Activated CD4-positive, alpha-beta T cell treated with anti-CD3 and anti-CD28 coated beads for 4 hours (primary cell): ENCODE data around the gene TFF2.
A peak's percentile ranks its signal among the peaks of the same experiment; 100 is the strongest.

Experiments
- DNase-seq, 2 donors: peaks; one replicate each; pipeline ENCODE4 v3.0.0-alpha.2; 2020

Gene TFF2, protein sequence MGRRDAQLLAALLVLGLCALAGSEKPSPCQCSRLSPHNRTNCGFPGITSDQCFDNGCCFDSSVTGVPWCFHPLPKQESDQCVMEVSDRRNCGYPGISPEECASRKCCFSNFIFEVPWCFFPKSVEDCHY

DNA sequence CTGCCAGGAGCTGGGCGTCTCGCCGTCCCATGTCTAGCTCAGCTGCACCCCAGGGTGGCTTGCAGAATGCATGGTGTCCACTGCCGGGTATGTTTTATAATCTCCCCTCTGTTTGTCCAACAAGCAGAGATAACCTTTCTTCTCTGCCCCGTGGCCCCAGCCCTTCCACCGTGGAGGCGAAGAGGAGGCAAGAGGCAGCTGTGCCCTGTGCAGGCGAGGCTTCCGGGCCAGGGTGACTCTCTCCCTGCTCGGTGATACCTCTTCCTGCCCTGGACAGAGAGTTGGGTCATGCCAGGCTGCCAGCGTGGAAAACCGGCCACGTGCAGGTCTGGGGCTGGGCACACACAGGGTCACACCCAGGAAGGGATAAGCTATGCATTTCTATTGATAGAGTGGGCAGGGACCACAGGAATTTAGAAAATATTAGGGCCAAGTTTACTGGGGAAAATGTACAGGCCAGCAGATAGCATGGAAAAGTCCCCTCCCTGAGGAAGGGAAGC is at the start of gene TFF2:
TSS of gene TFF2 (minus strand) at position 68 of the 500 bp plus-strand sequence. CDS start at position 31, 37 bp downstream.
- DNase-seq = no peak

DNA sequence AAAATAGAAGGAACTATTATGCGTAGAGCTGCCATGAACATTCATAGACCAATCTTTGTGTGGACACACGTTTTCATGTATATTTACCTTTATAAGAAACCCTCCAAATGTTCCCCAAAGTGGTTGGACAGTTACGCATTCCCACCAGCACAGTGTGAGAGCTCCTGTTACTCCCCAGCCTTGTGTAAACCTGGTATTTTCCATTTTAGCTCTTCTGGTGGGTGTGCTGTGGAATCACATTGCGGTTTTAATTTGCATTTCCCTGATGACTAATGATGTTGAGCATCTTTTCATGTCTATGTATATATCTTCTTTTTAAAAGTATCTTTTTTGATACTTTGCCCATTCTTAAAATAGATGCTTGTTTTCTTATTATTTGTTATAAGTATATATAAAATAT is 49.7 kb upstream of the TFF2 start:
- DNase-seq = peak in 1 of 2 donors; percentile 27

DNA sequence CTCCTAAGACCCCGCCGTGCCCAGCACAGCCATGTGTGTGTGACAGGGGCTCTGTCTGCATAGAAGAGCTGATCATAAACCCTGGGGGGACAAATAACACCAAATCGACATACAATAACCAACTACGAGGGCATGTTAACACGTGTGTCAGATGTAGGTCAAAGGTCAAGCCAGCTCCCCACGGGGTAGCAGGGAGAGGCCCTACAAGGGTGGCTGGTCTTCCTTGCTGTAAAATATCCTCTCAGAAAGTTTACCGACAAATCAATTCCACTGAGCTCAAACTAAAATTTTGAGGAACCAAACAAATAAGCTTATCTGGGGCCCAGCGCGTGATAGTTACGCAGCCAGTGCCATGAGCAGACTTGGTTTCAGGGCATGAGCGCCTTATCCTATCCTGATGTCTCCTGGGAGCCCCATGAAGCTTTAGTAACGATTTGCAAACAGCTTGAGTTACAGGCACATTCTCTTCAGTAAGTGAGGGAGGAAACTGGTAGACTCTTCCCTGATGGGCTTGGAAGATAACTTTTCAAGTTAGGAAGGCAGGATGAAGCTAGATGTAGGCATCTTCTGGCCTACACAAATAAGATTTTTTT is 47.7 kb upstream of the TFF2 start:
- DNase-seq = no peak

DNA sequence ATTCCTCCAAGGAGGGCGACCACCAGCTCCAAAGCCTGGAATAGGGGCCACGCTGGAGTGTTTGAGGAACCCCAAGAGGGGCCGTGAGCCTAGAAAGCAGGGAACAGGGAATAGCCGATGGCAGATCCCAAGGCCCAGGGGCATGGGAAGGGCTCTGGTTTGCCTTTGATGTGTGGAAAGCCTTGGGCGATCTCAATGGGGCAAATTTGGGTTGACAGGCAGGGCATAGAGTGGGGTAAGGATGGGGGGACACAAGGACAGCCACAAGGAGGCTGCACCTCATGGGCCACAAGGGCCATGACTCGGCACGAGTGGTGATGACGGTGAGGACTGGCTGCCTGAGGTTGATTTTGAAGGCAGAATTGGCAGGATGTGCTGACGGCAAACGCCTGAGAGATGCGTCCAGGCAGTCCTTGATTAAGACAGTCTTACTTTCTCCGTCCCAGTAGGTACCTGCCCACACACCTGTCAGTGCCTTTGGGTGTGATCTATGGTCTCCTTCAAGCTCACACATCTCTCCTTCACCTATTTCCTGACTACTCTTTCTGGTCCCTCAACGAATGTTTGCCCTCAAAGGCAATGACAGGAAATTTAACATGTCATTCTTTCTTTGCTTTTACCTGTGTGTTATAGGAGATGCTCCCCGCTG is 47.1 kb upstream of the TFF2 start:
- DNase-seq = no peak

DNA sequence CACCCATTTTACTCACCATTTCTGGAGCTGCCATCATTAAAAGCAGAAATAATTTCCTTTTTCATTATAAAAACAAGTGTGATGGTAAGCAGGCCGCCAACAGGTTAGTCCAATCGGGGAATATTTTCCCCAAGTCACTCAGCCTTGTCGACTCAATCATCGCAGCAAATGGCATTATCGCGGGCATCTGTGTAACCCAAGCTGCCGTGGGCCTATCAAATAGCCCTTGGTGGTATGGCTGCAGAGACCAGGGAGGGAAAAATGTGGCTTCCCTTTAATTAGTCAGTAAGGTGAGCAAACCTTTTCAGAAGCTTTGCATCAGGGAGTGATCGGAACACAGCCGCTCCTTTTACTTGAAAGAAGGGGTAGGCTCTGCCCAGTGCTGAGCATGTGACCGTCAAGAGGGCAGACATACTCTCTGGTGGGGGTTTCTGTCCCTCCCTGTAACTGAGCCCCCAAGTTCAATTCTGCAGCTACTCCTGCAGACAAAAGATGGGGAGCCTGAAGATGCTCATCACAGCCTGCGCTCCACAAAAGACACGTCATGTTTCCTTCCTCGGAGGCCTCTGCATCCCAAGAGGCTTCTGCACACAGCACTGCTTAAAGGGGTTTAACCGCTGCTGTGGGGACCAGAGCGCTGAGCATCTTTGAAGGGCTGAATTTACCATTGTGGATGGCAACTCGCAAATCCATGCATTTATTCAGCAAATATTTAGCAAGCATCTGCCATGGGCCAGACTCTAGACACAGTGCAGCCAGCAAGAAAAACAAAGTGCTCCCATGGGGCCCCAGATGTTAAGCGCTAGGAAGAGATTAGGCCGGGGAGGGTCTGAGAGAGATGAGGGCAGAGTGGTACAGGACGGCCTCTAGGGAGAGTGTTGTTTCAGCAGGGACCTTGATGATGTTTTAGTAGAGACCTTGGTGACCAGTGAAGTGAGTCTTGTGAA is 46.3 kb upstream of the TFF2 start:
- DNase-seq = no peak

DNA sequence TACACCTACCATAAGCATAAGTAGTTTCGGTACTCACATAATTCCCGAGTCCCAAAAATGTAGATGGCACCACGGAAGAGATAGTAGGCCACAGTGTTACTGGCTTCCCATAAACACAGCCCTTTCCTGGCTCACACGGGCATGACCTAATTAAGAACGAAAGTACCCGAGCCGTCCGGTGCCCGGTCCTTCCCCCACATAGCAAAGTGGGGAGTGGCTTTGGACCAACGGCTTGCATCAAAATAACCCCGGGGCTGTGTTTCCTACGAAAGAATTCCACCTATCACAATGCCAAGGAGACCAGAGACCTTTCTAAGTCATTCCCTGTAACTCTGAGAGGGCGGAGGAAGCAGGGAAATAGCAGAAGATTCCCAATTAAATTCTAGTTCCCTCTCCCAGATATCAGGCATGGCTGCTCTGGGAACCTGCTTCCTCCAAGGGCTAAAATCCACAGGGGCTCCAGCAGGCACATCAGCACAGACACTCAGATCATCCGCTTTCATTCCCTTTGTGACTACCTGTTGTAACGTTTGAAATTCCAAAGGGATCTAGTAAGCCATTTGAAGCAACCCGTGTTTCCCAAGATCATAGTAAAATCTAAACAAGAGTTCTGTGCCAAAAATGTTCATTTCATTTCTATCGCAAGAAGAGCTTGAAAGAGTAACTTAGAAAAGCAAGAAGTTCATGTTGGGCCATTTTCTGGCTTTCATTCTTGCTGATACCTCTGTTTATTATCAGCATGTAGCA is 45.3 kb upstream of the TFF2 start, which contains the start of gene TMPRSS3:
TSS of gene TMPRSS3 (minus strand) at position 148 of the 747 bp plus-strand sequence. CDS start 635 bp downstream, outside the sequence.
- DNase-seq = no peak

DNA sequence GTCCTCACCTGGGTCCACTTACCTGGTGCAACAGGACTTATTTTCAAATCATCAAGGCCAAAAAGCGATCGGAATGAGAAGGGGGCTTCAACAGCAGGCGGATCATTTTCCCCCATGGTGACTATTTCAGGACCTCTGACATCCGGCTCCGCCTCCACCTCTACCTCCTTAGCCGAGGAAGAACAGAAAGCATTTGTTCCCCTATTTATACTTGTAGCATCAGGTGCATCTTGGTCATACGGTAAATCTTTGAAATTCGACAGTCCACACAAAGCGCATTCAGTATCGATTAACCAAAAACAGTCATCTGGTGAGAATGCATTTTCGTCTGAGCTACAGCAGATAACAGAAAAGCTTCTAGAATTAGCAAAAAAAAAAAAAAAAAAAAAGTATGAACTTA is 44.5 kb upstream of the TFF2 start:
- DNase-seq = no peak

DNA sequence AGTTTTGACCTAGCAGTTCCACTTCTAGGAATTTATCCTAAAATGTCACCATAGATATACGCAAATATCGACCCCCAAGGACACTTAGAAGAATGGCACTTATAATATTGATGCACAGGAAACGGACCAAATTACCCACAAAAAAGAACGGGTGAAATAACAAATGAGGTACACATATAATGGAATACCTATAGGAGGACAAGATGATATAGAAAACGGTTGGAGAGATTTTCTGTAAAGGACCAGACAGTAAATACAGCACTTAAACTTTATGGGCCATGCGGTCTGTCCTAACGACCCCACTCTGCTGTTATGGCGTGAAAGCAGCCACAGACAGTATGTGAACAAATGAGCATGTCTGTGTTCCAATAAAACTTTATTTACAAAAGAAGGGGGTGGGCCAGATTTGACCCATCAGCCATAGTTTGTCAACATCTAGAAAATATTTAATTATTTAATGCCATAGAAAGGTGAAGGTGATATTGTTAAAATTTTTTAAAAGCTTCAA is 42.7 kb upstream of the TFF2 start:
- no peak for DNase-seq

DNA sequence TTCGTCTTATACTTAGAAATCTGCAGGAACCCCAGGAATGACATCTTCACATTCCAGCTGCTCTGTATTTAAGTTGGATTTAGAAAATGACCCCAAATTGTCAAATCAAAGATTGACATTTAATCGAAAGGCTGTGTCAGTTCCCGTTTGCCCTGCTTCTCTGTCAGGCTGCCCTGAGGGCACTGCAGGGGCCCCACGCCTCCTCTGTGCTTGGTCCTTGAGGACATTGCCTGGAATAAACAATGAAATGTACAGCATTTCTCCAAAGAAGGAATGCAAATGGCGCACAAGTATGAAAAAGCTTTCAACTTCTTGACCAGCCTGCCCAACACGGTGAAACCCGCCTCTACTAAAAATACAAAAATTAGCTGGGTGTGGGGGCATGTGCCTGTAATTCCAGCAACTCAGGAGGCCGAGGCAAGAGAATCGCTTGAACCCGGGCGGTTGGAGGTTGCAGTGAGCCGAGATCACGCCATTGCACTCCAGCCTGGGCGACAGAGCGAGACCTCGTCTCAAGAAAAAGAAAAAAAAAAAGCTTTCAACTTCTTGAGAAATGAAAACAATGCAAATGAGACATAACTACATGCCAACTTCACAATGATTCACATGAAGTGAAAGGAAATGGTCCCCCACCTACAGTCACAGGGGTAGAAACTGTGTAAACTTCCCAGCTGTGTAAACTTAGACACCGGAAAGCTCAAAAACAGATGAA is 42.1 kb upstream of the TFF2 start:
- peak in 1 of 2 donors; percentile 45 for DNase-seq

DNA sequence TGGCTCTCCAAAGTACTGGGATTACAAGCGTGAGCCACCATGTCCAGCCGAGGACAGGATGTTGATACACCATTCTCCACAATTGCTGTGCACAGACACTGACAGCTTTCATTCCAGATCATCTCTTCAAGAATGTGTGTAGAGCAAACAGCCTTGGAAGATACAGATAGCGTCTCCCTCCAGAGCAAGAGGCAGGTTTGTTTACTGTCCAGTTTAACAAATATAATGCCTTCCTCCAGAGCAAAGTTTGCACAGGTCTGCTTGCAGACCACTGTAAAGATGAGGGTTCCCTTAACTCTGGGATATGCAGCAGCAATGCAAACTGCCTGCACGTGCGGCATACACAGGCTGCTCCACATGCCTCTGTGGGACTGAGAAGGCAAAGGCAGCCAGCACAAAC is 40.5 kb upstream of the TFF2 start:
- DNase-seq = no peak

DNA sequence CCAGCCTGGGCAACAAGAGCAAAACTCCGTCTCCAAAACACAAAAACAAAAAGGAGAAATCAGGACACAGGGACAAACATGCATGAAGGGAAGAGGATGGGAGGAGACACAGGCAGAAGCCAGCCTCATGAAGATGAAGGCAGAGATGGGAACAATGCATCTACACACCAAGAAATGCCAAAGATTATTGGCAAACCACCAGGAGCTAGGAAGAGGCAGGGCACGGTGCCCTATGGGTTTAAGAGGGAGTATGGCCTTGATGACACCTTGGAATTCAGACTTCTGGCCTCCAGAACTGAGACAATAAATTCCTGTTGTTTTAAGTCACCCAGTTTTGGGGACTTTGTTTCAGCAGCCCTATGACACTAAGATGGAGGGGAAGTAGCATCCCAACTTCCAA is 39.9 kb upstream of the TFF2 start:
- DNase-seq = no peak

DNA sequence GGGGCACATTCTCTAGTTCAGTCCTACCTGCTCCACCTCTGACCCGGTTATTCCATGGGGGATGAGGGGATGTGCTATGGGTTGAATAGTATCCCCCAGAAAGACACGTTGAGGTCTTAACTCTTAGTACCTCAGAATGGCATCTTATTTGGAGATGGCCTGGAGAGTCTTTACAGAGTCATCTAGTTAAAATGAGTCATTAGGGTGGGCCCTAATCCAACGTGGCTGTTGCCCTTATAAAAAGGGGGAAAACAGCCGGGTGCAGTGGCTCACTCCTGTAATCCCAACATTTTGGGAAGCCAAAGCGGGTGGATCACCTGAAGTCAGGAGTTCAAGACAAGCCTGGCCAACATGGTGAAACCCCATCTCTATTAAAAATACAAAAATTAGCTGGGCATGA is 39.4 kb upstream of the TFF2 start:
- no peak for DNase-seq

DNA sequence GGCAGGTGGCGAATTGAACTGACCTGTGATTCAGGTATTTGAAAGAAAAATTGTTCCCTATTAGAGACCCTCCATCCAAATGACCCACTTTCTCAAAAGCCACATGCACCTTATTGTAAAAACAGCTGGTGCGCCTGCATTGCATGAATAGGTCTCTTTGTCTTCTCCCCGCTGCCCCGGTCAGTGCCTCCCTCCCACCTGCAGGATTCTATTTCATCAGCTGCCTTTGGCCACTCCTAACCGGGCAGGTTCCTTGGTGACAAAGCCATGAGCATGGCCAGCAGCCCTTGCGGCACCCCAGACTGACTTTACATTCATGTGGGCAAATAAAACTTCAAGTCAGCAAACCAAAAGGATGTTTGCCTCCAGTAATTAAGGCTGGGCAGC is 38.6 kb upstream of the TFF2 start:
- no peak for DNase-seq

DNA sequence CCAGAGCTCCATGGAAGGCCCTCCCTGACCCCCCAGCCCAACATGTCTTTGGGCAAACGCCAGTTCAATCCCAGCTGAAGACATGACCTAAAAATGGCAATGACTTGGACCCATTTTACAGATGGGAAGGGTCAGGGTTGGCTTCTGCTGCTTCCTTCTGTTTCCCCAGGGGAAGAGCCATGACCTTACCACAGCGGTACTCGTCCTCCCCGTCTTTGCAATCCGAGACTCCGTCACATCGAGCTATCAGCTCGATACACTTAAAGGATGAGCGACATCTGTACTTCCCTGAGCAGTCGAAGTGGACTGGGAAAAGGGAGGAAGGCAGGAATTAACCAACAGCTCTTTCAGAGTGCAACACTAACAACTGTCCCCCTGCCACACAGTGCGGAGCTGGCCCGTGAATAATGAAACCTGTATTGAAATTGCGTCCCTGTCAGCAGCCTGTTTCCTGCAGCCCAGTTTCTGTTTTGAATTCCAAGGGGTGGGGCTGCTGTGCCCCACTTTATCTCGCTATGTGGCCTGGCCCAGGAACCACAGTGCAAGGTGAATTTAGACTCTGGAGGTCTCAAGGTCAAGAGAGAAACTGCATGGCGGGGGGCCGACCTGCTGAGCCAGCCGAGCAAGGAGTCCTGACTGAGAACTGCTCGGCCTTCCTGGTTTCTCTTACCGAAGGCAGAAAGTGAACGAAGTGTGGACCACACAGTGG is 38.1 kb upstream of the TFF2 start:
- DNase-seq = no peak

DNA sequence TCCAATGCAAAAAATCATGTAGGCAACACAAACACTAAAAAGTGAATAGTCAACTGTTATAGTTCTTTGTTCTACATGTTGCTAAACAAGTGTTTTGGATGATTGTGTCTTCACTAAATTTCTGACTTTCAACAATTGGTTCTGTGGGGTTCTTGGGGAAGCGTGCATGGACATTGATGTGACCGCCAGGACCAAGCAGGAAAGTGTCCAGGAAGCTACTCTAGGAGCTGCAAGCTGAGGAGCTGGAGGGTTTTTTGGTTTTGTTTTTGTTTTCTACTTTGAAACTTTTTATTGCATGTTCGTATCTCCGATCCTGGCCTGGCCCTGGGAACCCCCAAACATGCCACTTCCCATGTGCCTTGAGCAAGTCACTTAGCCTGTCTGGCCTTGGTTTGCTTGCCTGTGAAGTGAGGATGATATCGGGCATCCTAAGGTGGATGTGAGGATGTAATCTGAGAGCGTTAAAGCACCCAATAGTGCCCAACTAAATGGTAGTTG is 37.1 kb upstream of the TFF2 start:
- DNase-seq = no peak

DNA sequence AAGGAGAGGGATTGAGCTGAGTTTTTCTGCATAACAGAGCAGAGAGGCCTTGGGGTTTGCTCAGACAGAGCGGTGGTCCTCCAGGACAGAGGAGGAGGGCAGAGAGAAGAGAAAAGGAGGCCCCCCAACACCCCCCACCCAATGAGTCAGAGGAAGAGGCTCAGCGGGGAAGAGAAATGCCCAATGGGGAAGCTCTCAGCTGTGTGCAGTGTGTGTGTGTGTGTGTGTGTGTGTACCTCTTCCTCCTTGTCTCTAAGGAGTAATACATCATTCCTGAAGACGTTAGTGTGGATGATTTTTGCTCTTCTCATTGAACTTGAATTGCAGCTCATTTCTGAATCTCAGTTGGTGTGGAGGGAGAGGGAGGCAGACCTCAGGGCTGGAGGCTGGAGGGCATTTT is 36.4 kb upstream of the TFF2 start:
- no peak for DNase-seq

DNA sequence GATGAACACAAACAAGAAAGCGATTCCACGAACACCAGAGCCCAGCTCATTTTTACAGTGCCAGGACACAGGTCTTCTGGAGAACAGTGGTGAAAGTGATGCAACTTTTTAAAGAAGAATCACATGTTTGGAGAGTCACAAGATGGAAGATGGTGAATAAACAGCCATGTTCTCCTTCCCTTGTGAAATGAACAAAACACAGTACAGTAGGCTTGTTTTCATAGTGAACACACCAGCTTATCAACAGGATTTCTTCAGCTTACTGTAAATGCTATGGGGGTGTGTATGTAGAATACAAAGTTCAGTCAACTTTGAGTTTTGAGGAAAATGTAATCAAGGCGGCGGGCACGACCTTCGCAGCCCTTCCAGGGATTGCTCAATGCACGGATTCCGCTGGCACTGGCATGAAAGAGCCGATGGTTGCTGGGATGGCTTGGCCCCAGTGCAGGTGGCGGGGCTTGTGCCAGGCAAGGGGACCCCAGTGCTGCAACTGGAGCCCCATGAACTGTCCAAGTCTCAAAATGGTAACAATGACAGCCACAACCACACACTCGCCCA is 35.3 kb upstream of the TFF2 start:
- no peak for DNase-seq

DNA sequence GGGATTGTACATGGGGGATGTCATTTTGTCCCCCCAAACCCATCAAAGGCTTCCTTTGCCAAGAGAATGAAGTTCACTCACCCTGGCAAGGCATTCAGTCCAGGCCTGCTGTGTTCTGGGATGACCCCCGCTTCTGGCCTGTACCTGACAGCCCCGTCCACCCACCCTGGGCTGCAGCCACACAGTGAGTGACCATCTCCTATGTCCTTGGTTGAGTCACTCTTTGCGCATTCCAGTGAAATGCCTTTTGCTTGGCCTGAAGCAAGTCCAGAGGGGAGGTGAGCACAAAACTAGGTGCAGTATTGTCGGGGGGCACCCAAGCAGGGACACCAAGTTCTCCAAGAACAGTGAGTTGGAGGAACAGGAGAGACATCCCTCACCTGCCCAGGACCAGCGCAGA is 34.8 kb upstream of the TFF2 start:
- DNase-seq = no peak

DNA sequence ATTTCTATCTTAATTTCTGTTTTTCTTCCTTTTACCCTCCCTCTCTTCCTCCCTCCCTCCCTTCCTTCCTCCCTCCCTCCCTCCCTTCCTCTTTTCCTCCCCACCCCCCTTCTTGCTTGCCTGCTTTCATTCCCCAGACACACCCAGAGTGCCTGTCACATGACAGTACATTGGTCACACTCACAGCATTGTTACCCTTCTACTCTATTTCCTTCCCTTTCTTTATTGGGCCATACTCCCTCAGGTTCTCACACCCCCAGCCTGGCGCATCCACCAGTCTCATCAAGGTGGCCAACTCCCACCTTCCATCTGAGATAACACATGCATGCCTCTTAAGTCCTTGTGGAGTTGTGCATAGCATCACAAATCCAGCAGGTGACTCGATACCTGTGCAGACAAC is 34.2 kb upstream of the TFF2 start:
- DNase-seq = no peak

DNA sequence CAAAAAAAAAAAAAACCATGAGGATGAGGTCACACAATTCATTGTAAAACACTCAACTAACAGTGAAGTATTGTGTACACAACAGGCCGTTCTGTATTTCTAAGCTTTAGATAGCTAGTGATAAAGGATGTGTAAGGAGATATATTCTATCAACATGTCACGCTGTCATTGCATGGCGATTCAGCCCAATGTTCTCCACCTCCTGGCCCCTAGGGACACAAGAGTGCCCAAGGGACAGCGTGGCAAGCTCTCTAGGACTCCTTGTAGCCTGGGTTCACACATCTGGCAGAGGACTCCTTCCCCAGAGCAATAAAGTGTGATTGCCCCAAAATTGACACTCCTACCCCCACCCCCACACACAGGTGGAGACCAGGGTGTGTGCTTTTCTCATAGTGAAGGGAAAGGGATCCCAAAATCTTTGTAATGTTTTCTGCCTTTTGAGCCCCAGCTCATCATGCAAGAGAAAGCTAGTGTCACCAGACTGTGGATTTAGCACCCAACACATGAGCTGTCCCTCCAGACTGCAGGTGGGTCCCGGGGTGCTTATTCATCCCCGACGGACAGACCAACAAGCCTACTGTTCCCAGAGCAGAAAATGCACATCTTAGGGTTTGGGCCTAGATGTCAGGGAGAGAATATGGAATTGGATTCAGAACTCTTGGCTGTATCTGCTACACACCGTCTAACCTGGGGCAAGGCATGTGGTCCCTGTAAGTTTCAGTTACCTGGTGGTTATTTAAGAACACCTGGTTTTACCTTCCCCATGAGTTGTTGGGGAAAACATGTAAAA is 33.6 kb upstream of the TFF2 start:
- DNase-seq = no peak
